8988T (cell line): ENCODE measurements around the gene ACSS1.

Experiments
- DNase-seq: peaks from one replicate; pipeline ENCODE4 v3.0.0; 2011

Gene ACSS1

DNA sequence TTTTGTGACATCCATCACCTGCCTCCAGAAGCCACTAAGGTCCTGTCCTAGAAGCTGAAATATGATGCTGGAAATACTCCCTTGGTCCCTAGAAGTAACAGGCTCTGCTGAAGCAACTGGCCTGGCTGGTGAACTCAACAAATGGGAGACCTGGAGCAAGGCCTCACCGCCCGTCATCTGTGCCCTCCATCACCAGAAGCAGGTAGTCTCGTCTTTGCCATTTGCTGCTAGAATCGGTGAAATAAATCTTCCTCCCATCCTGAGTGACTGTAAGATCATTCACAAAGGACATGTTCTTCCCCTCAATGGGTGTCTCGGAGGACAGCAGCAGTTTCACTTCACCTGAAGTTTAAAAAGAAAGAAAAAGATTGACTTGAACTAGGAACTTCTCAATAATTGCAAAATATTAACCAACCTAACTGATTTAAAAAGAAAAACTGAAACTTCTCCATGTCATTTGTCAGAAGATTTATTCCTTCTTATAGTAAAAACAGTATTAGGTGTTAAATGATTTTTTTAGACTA, 87.8 kb downstream of the ACSS1 start:
- DNase-seq: no peak

DNA sequence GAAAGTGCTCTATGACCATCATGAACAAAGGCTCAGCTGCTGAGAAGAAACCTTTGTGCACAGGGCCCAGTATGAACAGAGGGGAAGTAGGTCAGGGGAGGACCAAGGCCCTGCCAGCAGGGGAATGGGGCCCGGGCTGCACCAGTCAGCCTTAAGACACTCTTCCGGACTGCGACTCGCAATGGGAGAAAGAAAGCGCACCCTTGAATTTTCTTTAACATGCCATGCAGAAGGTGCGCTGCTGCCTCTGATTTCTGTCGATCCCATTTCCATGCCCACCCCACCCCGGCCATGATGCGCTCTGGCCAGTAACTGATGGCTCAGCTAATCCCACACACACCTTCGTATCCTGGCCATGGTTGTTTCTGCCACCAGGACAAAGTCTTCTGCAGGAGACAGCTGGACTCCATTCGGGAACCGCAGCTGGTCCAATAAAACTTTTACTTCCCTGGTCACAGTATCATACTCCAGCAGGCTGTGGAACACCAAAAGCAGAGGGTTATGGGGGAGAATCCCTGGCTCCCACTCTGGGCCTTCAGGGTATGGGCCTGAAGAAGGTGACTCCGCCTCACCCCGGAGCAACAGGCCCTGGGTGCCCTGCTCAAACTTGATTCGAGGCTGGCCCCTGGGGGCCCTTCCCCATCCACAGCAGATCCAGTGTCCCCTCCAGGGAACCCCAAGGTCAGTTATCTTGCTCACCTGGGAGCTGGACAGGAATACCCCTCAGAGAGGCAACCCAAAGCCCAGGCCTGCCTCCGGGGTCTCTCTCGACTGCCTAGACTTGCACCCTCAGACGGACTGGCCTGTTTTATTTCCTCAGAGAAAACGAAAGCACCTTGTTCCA, 88.5 kb downstream of the ACSS1 start:
- no peak for DNase-seq

DNA sequence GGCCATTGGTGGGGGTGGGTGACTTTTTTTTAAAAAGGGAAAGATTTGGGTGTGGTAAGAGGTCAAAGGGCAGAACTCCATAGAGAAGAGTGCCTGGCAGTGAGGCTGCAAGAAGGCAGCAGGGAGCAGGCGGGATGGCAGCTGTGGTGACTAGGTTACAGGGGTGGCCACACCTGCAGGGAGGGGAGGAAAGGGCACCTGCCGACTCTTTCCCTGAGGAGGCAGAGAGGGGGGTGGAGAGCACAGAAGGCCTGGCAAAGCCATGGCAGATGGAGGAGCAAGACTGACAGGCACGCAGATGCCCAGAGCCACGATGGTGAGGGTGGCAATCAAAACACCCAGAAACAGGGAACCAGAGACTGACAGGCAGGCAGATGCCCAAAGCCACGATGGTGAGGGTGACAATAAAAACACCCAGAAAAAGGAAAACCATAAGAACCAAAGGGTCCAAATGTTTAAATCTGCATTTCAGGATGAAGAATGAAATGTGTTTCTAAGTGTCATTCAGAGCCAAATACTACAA, 89.6 kb downstream of the ACSS1 start:
- no peak for DNase-seq

DNA sequence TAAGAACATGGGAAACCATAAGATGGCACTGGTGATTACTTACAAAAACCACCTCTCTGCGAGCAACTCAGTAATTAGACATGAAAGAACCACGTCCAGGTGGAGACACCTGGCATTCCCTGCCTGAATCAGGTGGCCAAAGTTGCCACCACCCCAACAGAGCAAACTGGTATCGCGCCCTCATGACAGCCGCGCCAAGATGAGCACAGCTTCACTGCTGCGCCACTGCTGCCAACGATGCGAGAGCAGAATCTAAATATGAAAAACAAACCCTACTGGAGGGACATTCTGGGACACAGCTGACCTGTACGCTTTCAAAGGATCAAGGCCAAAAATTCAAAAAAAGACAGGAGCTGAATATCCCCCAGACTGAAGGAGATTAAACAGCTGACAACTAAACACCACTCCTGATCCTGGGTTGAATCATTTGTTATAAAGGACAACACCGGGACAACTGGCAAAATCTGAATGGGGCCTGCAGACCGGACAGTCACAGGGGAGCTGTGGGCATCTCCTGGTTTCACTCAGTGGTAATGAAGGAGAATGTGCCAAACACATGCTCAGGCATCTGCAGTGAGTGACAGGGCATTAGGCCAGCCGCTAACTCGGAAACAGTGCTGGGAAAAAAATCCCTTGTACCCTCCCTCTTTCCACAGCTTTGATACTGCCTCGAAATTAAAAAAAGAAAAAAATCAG, 91.5 kb downstream of the ACSS1 start:
- no peak for DNase-seq

DNA sequence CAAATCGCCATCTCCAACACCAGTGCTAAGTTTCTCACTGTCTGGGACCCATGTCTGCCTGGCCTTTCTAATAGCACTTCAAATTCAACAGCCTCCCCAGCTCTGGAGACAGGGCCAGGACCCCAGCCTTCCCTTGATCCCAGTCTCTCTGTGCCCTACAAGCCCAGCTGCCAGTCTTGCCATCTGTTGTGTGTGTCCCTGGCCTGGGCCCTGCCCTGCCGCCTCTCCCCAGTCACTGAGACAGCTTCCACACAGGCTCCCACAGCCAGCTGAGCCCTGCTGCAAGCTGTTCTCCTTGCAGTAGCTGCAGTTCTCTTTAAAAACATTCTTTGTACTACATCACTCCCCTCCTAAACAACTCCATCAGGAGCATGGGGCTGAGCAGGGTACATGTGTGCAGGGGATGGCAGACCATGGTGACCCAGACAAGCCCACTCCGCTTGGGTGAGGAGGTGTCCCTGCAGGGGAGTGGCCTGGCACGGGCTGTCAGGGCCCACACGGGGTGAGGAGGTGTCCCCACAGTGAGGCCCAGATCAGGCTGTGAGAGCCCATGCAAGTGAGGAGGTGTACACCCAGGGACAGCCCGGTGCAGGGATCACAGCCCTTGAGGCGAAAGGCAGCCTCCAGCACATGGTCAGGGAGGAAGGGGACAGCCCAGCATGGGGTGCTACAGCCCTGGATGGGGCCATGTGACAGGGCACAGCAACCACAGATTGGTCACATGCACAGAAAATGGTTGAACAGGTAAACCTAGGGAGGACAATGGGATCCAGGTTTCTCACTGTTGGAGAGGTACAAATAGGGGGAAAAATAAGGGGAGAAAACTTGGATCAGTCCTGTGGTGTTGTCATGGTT, 92.6 kb downstream of the ACSS1 start:
- no peak for DNase-seq

DNA sequence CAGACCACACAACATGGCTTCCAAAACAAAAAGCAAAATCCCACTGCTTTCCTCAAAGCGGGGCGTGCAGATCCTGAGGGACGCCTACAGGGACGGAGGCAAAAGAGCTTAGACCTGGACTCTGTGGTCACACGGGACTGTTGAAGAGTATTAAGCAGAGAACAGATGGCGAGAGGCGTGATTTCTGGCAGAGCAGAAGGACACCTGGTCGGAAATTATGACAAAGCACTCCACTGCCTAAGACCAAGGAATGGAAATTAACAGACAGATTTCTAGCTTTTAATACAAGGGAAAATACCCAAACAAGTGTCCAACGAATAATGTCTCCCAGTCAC, 93.5 kb downstream of the ACSS1 start:
- no peak for DNase-seq

DNA sequence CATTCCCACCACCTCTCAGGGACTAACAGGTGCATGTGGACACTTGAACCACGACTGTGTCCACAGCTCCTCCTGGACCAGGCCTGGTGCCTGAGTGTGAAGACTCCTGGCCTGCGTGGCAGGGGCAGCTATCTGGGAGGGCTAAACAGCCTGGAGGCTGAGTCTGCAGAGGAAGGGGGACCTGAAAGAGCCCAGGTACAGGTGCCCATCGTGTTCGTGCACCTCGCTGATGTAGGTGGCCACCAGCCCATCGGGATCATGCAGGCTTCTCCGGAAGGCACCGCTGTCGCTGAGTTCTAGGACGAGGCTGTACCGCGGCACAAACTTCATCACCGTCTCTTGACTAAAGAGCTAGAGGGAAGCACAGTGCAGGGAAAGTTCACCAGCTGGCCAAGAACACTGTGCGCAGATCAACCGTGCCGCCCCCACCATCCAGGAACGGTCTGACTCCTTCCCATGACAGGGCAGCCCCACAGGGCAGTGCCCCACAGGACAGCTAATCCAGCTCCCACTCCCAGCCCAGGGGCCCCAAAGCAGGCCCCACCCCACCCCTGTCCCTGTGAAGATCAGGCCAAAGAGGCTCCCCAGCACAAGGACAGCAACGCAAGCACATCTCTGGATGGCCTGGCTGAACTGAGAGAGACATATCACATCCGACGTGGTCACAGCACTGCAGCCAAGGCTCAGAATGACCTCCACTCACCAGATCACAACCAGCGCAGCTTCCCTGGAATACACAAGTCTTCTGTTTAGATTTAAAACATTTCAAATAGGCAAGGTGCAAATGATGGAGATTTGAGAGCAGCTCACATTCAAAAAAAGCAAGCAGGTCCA, 94.0 kb downstream of the ACSS1 start:
- no peak for DNase-seq

DNA sequence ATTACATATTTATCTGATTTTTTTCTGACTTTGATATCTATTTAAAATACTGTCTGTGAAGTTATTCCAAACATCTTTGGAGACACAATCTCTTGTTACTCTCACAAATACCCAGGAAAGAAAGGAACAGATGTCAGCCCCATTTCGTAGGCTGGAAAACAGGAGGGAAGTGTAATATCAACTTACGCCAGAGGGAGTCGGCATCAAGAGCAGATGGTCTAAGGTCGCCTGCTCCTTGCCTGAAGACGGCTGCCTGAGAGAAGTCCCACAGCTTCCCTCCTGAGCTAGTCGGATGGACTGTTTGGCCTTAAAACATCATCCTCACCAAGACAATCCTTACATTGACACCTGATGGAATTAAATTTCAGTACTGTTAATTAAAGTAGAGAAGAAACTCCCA, 95.4 kb downstream of the ACSS1 start:
- DNase-seq: no peak

DNA sequence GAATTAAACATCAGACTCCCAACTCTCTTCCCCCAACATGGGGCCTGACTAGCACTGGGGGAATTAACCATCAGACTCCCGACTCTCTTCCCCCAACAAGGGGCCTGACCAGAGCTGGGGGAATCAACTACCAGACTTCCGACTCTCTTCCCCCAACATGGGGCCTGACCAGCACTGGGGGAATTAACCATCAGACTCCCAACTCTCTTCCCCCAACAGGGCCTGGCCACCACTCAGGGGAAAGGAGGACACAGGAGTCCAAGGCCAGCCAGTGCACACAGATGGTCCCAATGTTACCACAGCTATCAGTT, 95.8 kb downstream of the ACSS1 start:
- no peak for DNase-seq

DNA sequence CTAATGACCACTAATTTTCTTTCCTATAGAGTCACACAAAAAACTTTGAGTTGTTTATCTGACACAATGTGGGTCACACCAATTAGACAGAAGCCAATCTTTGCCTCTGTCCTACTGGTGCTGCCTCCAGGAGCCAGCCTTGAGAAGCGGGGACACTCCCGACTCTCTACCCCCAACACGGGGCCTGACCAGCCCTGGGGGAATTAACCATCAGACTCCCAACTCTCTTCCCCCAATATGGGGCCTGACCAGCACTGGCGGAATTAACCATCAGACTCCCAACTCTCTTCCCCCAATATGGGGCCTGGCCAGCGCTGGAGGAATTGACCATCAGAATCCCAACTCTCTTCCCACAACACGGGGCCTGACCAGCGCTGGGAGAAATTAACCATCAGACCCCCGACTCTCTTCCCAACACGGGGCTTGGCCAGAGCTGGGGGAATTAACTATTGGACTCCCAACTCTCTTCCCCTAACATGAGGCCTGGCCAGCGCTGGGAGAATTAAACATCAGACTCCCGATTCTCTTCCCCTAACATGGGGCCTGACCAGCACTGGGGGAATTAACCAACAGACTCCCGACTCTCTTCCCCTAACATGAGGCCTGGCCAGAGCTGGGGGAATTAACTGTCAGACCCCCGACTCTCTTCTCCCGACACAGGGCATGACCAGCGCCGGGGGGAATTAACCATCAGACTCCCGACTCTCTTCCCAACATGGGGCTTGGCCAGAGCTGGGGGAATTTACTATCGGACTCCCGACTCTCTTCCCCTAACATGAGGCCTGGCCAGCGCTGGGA, 96.4 kb downstream of the ACSS1 start:
- DNase-seq: no peak

DNA sequence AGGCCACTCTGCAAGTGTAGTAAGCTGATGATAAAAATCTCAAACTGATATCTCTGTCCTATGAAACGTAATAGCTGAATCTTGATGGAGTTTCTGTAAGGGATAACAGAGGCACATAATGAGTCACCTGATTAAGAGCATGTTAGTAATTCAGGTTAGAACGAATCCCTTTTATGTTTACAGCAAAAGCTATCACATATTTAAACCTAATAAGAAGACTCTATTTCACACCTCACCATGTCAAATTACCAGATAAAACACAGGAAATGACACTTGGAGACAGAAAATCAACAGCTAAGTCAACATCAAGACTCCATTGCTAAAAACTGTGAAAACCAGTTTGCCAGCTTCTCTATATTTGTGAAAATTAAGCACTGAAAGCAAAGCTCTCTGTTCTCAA, 97.1 kb downstream of the ACSS1 start:
- DNase-seq: no peak

DNA sequence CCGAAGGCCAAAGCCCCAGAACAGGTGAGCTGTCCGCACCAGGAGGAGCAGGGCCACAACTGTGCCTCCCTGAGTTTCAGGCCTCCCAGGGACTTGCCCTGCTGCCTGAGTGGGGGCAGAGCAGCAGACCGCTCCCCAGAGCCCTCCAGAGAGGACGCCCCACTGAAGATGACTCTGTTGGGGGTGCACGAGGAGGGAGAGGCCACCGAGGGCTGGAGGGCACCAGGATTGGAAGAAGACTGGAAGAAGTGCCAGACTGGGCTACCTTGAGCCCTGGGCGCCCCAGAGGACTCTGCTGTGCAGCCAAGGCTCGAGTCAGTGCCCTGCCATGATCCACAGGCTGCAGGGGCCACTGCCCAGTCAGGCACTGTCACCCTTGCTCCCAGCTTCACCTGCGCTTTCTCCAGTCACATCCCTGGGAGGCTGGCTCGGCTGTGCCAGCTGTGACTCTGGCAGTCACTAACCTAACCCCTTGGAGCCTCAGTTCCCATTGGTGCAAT, 97.6 kb downstream of the ACSS1 start:
- no peak for DNase-seq

DNA sequence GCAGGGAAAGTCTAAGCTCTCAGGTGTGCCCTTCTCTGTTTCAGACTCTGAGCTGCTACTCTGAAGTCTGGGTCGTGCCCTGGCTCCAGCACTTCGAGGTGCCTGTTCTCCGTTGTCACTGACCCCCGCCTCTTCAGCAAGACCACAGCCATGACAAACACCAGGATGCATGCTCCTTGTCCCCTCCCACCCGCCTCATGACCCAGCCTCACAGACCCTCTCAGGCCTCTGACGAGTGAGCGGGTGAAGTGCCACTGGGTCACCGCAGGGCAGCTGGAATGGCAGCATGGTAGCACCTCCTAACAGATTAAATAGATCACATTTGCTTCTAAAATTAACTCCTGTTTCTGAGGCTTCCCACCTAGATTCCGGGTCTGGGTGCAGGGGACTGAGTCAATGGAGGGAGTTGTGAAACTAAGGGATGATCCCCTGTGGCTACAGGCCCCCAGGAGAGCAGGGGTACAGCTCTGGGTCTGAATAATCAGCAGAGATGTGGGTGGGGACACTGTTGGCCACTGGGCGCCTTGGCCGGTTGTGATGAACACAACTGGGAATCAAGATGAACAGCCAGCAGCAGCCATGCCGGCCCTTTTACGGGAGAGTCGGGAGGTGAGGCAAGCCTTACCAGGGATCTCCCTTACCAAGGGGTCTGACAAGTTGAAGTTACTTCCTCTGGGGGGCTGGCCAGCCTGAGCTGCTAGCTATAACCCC, 98.2 kb downstream of the ACSS1 start:
- DNase-seq: no peak

DNA sequence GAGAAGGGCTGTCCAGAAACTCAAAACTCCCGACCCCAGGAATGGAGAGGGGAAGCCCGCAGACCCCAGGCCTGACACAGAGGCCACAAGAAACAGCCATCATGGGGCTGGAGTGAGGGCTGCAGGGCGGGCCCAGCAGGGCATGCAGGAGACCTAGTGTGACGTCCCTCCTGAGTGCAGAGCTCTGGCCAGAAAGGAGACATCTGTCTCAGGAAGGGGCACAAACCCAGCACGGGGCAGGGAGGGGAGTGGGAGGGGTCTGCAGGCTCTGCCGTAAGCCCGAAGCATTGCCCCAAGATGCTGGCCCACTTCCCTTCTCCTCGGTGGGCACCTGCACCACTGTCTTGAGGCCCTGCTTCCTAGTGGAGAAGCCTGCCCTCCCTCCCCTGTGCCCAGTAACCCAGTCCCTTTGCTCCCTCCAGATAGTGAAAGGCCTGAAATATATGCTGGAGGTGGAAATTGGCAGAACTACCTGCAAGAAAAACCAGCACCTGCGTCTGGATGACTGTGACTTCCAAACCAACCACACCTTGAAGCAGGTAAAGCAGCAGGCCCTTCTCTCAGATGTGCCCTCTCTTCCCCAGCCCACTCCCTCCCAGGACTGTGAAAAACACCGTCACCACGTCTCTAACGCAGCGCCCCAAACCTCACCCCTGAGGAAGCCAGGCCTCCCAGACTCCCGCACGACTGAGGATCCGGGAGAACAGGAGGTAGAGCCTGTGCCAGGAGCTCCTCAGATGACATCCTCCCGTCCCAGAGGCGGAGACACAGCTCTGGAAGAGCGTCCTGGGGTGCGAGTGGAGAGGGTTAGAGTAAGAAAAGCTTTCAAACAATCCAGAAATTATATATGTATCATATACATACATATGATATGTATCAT, 99.2 kb downstream of the ACSS1 start:
- no peak for DNase-seq

DNA sequence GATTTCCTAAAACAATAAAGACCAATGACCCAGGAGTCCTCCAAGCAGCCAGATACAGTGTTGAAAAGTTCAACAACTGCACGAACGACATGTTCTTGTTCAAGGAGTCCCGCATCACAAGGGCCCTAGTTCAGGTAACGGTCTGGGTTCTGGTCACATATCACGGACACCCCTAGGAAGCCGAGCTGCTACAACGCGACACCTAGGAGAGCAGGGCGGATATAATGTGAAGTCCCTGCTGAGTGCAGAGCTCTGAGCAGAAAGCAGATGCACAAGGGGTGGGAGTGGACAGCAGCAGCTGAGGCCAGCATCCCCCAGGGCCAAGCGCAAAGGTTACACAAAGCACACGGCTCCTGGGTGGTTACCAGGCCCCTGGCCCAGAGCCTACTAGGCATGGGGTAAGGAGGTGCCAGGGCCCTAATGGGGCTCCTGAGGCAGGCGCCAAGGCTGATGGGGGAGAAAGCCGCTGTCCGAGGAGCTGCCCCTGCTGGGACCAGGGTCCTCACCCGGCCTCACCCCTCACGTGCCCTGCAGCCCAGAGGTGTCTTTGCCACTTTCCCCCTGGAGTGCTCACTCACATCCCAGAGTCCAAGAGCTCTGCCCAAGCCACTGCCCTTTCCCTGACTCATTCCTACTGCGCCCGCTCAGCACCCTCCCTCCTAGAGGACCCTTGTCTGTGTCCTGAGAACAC, 100.5 kb downstream of the ACSS1 start:
- no peak for DNase-seq
